Gastroesophageal sphincter (tissue), 3 donors: ENCODE measurements around the gene DCAF5.

ENCODE experiments used
- EP300 ChIP-seq: sonication (generic); formaldehyde crosslinking; IDR thresholded peaks from one replicate; pipeline ENCODE4 v1.6.1; 2017; ENCODE audit warnings: antibody characterized with exemption, mild to moderate bottlenecking
- POLR2A ChIP-seq, 2 donors: fragments of 450-650 bp; IDR thresholded peaks; one replicate each; pipeline ENCODE4 v1.6.1; 2017; ENCODE audit warnings: antibody characterized with exemption in 2 of 2, mild to moderate bottlenecking in 2 of 2, moderate library complexity in 1 of 2
- TF ChIP-seq, protein P1 (sequence below), 4 experiments: fragments of 200-600 bp in 2 of 4; fragments of 450-650 bp in 2 of 4; sonication (generic) in 1 of 4; IDR thresholded peaks; one replicate each; pipeline ENCODE4 v1.5.1; 2017 to 2019; ENCODE audit warnings: antibody characterized with exemption in 4 of 4, mild to moderate bottlenecking in 2 of 4, moderate library complexity in 2 of 4

DNA sequence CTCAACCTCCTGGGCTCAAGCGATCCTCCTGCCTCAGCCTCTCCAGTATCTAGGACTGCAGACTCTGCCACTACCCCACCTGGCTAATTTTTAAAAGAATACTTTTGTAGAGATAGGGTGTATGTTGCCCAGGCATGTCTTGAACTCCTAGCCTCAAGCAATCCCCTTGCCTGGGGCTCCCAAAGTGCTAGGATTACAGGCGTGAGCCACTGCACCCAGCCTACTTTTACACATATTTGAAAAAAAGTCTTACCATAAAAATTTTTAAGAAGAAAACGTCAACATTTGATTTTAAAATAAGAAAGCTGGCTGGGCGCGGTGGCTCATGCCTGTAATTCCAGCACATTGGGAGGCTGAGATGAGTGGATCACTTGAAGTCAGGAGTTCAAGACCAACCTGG, 46.5 kb downstream of the DCAF5 start:
- TF ChIP-seq, protein P1, sequence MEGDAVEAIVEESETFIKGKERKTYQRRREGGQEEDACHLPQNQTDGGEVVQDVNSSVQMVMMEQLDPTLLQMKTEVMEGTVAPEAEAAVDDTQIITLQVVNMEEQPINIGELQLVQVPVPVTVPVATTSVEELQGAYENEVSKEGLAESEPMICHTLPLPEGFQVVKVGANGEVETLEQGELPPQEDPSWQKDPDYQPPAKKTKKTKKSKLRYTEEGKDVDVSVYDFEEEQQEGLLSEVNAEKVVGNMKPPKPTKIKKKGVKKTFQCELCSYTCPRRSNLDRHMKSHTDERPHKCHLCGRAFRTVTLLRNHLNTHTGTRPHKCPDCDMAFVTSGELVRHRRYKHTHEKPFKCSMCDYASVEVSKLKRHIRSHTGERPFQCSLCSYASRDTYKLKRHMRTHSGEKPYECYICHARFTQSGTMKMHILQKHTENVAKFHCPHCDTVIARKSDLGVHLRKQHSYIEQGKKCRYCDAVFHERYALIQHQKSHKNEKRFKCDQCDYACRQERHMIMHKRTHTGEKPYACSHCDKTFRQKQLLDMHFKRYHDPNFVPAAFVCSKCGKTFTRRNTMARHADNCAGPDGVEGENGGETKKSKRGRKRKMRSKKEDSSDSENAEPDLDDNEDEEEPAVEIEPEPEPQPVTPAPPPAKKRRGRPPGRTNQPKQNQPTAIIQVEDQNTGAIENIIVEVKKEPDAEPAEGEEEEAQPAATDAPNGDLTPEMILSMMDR (IDR thresholded peaks at IDR 0.05): no peak
- TF ChIP-seq EP300 (no peak), POLR2A (IDR thresholded peaks at IDR 0.05) (no peak)
